Hepatocyte (in vitro differentiated cells): ENCODE measurements around the gene GMDS.

Experiments
- CTCF ChIP-seq: fragments of 200-600 bp; sonication (generic); IDR thresholded peaks from 2 replicates; pipeline ENCODE4 v1.5.1; 2016; ENCODE audit warnings: antibody characterized with exemption, mild to moderate bottlenecking; ENCODE audit not compliant: poor library complexity
- EZH2 ChIP-seq: fragments of 200-600 bp; sonication (generic); IDR thresholded peaks from 2 replicates; pipeline ENCODE4 v1.6.1; 2016; ENCODE audit warnings: antibody characterized with exemption, mild to moderate bottlenecking, borderline replicate concordance
- EZH2phosphoT487 ChIP-seq: fragments of 200-600 bp; sonication (generic); IDR thresholded peaks from one replicate; pipeline ENCODE4 v1.6.1; 2018; ENCODE audit warnings: antibody characterized with exemption, mild to moderate bottlenecking, low read depth, moderate library complexity; ENCODE audit not compliant: unreplicated experiment, severe bottlenecking

- TF ChIP-seq CTCF (no peak), EZH2phosphoT487 (no peak), EZH2 (no peak)
Measured at GRCh38 chr6:2165286-2165685, 80.1 kb downstream of the GMDS start.
